ENCODE results near the gene POM121L12. TPM values are rescaled to one million over a fixed set of nuclear protein-coding genes. Genes with fewer than 3 reads are reported as not detected.

POM121L12 gene
- not detected for total RNA-seq

GRCh38 chr7:53035499-53036412 is at the start of gene POM121L12:
POM121L12 (plus strand) TSS chr7:53035633; CDS start chr7:53035672, 39 bp downstream.
- Mint-ChIP-seq H3K9me3 (peaks cover 29% of the 10 kb centered on the region), H3K27me3 (no peaks in the 10 kb centered on the region), H3K27ac (no peak within 1 kb of the TSS), H3K36me3 (ENCODE audit: low read depth) (no peaks in the 10 kb centered on the region), H3K4me3 (no peak within 1 kb of the TSS), H3K4me1 (no peaks in the 10 kb centered on the region)
- DNase-seq = no peak
- POLR2A ChIA-PET = no interaction called here
- CTCF ChIA-PET = no interaction called here

DNA sequence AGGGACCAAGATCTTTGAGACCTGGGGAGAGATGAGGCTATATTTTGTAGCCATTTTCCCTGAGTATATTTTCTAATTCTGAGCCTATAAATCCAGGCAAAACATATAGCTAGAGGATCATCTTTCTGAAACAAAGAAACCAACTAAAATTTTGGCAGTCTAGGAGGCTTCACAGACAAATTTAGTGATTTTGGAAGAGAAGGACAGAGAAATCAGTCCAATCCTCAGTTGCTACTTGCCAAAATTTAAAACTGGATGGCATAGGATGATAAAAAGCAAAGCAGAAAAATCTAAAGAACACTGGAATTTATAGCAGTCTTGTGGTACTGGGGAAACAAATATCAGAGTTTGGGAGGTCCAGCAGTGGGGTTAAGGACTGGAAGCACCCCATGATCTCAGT is 43.4 kb upstream of the POM121L12 start:
- Mint-ChIP-seq H3K36me3 (ENCODE audit: low read depth) (no peaks in the 10 kb centered on the region), H3K27me3 (no peaks in the 10 kb centered on the region), H3K27ac (no peak overlapping the region), H3K9me3 (peaks cover 19% of the 10 kb centered on the region), H3K4me3 (no peak overlapping the region), H3K4me1 (no peaks in the 10 kb centered on the region)
- DNase-seq = no peak
- CTCF ChIA-PET = no interaction called here
- POLR2A ChIA-PET = no interaction called here

DNA sequence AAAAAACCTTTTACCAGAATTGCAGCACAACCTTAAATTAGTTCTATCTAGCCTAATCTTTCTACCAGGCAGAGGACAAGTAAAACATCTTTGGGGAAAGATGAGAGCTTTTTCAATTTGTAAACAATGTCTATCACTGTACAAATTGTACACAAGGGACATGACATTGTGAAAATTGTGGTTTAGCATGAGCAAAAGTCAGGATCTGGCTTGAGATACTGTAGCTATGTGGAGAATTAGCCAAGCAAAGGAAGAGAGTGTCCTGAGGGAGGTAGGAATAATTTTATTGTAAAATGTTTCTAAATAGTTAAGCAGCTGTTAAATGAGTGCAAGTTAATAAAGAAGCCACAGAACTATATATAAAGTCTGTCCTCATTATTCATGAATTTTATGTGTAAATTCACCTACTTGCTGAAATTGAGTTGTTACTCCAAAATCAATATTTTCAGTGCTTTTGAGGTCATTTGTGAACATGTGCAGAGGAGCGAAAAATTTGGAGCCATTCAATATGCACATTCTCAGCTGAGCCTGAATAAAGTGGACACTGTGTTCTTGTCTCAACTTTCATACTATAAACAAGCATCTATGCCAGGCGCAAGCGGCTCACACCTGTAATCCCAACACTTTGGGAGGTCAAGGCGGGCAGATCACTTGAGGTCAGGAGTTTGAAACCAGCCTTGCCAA is 42.8 kb upstream of the POM121L12 start:
- POLR2A ChIA-PET = no interaction called here
- H3K4me1 Mint-ChIP-seq = no peaks in the 10 kb centered on the region
- H3K36me3 Mint-ChIP-seq (ENCODE audit: low read depth) = no peaks in the 10 kb centered on the region
- no peaks in the 10 kb centered on the region for H3K27me3 Mint-ChIP-seq
- H3K27ac Mint-ChIP-seq = no peak overlapping the region
- peaks cover 15% of the 10 kb centered on the region for H3K9me3 Mint-ChIP-seq
- CTCF ChIA-PET = no interaction called here
- no peak for DNase-seq
- no peak overlapping the region for H3K4me3 Mint-ChIP-seq

- H3K27ac Mint-ChIP-seq = no peak overlapping the region
- ChIA-PET POLR2A (no interaction called here), CTCF (no interaction called here)
- DNase-seq = no peak
- no peak overlapping the region for H3K4me3 Mint-ChIP-seq
- no peaks in the 10 kb centered on the region for H3K4me1 Mint-ChIP-seq
- no peaks in the 10 kb centered on the region for H3K27me3 Mint-ChIP-seq
- H3K9me3 Mint-ChIP-seq = peaks cover 15% of the 10 kb centered on the region
- H3K36me3 Mint-ChIP-seq (ENCODE audit: low read depth) = no peaks in the 10 kb centered on the region
Observed at GRCh38 chr7:52995676-52996075, 39.8 kb upstream of the POM121L12 start.

DNA sequence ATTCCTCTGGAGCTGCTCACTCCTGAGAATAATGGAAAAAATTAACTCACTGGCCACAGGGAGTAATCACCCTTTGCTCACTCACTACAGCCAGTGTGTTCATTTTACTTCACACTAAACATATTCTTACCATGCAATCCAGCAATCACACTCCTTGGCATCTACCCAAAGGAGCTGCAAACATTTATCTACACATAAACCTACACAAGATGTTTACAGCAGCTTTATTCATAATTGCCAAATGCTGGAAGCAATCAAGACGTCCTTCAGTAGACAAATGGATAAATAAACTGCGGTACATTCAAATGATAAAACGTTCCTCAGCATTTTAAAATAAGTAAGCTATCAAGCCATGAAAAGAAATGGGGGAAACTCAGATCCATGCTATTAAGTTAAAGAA is 34.2 kb upstream of the POM121L12 start:
- ChIA-PET CTCF (no interaction called here), POLR2A (no interaction called here)
- H3K27ac Mint-ChIP-seq = no peak overlapping the region
- no peaks in the 10 kb centered on the region for H3K36me3 Mint-ChIP-seq (ENCODE audit: low read depth)
- no peak for DNase-seq
- peaks cover 15% of the 10 kb centered on the region for H3K9me3 Mint-ChIP-seq
- H3K4me3 Mint-ChIP-seq = no peak overlapping the region
- no peaks in the 10 kb centered on the region for H3K4me1 Mint-ChIP-seq
- no peaks in the 10 kb centered on the region for H3K27me3 Mint-ChIP-seq

DNA sequence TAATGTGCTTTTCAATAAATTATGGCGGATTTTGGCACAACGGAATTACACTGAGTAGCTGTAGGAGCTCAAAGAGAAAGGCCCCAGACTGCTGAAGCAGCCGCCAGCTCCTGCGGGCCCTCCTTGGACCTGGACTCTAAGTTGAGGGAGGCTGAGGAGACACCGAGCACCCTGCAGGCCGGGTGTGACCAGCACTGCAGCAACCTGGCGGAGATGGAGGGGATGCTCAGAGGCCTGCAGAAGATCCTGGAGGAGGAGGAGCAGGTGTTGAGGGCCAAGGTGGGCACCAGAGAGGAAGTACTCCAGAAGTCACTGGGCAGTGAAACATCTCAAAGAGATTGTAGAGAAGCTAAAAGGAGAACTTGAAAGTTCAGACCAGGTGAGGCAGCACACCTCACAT is 33.0 kb upstream of the POM121L12 start:
- no peaks in the 10 kb centered on the region for H3K4me1 Mint-ChIP-seq
- DNase-seq = no peak
- peaks cover 25% of the 10 kb centered on the region for H3K9me3 Mint-ChIP-seq
- POLR2A ChIA-PET = no interaction called here
- CTCF ChIA-PET = no interaction called here
- H3K4me3 Mint-ChIP-seq = no peak overlapping the region
- H3K27me3 Mint-ChIP-seq = no peaks in the 10 kb centered on the region
- H3K36me3 Mint-ChIP-seq (ENCODE audit: low read depth) = no peaks in the 10 kb centered on the region
- H3K27ac Mint-ChIP-seq = no peak overlapping the region

- H3K4me1 Mint-ChIP-seq = no peaks in the 10 kb centered on the region
- H3K27me3 Mint-ChIP-seq = no peaks in the 10 kb centered on the region
- H3K9me3 Mint-ChIP-seq = peaks cover 25% of the 10 kb centered on the region
- H3K36me3 Mint-ChIP-seq (ENCODE audit: low read depth) = no peaks in the 10 kb centered on the region
- H3K27ac Mint-ChIP-seq = no peak overlapping the region
- CTCF ChIA-PET = no interaction called here
- H3K4me3 Mint-ChIP-seq = no peak overlapping the region
- no peak for DNase-seq
- POLR2A ChIA-PET = no interaction called here
Observed at GRCh38 chr7:53003653-53004445, 31.6 kb upstream of the POM121L12 start.

DNA sequence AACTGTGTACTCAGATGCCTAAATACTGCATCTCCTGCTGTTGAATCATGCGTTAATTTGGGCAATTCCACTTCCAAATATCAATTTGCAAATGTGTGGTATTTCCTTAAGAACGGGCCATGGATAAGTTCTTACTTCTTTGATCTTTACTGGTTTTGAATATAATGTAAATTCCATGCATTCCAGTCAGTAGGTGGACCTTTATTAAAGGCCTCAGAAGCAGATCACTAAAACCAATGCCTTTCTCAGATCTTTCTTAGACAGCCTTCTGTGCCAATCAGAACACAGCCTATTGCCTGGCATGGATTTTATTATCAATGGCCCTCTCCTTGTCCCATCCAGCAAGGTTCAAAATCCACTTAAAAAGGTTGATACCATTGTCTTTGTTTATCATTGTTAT is 21.5 kb upstream of the POM121L12 start:
- Mint-ChIP-seq H3K36me3 (ENCODE audit: low read depth) (no peaks in the 10 kb centered on the region), H3K4me1 (no peaks in the 10 kb centered on the region), H3K27ac (no peak overlapping the region), H3K4me3 (no peak overlapping the region), H3K27me3 (no peaks in the 10 kb centered on the region), H3K9me3 (peaks cover 12% of the 10 kb centered on the region)
- POLR2A ChIA-PET = no interaction called here
- CTCF ChIA-PET = no interaction called here
- DNase-seq = no peak

- POLR2A ChIA-PET = no interaction called here
- Mint-ChIP-seq H3K9me3 (peaks cover 9% of the 10 kb centered on the region), H3K36me3 (ENCODE audit: low read depth) (no peaks in the 10 kb centered on the region), H3K27ac (no peak overlapping the region), H3K27me3 (no peaks in the 10 kb centered on the region), H3K4me3 (no peak overlapping the region), H3K4me1 (no peaks in the 10 kb centered on the region)
- CTCF ChIA-PET = no interaction called here
- DNase-seq = no peak
Observed at GRCh38 chr7:53015463-53015862, 20.0 kb upstream of the POM121L12 start.

DNA sequence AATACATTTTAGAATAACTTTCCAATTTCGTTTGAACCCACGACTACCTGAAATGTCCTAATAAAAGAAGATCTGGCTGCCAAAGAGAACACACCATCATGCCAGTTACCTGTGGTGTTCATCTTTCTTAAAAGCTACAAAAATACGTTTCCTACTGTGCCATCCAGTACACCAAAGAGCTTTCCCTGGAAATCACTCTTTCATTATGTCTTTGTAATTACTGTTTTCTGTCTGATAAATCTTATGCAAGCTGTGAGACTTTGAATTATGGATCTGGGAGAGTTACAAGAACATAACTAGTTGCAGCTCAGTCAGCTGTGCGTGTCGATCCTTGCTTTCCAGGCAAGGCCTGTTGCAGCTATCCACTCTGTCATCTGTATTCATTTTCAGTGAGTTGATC is 12.5 kb upstream of the POM121L12 start:
- POLR2A ChIA-PET = no interaction called here
- Mint-ChIP-seq H3K4me3 (no peak overlapping the region), H3K27ac (no peak overlapping the region), H3K36me3 (ENCODE audit: low read depth) (no peaks in the 10 kb centered on the region), H3K4me1 (no peaks in the 10 kb centered on the region), H3K27me3 (no peaks in the 10 kb centered on the region), H3K9me3 (peaks cover 6% of the 10 kb centered on the region)
- CTCF ChIA-PET = interaction anchor here (0.6 kb wide), 1 partner anchor 1517 kb away, joined by 3 read pairs; no protein-coding TSS in a partner anchor
- no peak for DNase-seq

GRCh38 chr7:53048638-53049037 is 13.2 kb downstream of the POM121L12 start:
- no peaks in the 10 kb centered on the region for H3K27me3 Mint-ChIP-seq
- ChIA-PET POLR2A (no interaction called here), CTCF (no interaction called here)
- peaks cover 12% of the 10 kb centered on the region for H3K9me3 Mint-ChIP-seq
- H3K27ac Mint-ChIP-seq = no peak overlapping the region
- H3K4me3 Mint-ChIP-seq = no peak overlapping the region
- DNase-seq = no peak
- no peaks in the 10 kb centered on the region for H3K36me3 Mint-ChIP-seq (ENCODE audit: low read depth)
- H3K4me1 Mint-ChIP-seq = no peaks in the 10 kb centered on the region

DNA sequence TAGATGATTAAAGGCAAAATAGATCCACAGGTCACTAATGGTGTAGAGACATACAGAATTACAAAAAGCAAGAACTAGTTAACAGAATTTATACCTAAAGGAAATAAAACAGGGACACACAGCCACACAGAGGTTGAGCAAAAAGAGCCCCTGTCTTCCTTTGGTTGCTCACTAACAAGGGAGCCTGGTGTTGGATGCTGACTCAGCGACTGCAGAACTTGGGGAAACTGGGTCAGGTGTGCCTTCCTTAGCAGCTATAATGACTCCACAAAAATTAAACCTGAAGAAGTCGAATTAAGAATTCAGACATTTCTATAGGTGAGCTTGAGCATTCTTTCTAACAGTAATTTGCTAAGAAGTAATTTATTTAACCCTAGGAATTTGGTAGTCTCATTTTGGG is 15.0 kb downstream of the POM121L12 start:
- DNase-seq = no peak
- Mint-ChIP-seq H3K9me3 (peaks cover 15% of the 10 kb centered on the region), H3K4me1 (no peaks in the 10 kb centered on the region), H3K27me3 (no peaks in the 10 kb centered on the region), H3K4me3 (no peak overlapping the region), H3K27ac (no peak overlapping the region), H3K36me3 (ENCODE audit: low read depth) (no peaks in the 10 kb centered on the region)
- CTCF ChIA-PET = no interaction called here
- POLR2A ChIA-PET = no interaction called here

GRCh38 chr7:53059591-53059990 is 24.2 kb downstream of the POM121L12 start:
- Mint-ChIP-seq H3K9me3 (peaks cover 21% of the 10 kb centered on the region), H3K27ac (no peak overlapping the region), H3K36me3 (ENCODE audit: low read depth) (no peaks in the 10 kb centered on the region), H3K4me3 (no peak overlapping the region), H3K4me1 (no peaks in the 10 kb centered on the region), H3K27me3 (no peaks in the 10 kb centered on the region)
- POLR2A ChIA-PET = no interaction called here
- no peak for DNase-seq
- CTCF ChIA-PET = no interaction called here
